ENCODE measurements around the gene H6PD. TPM values are rescaled to one million over a fixed set of nuclear protein-coding genes. Genes with fewer than 3 reads are reported as not detected.
A peak's percentile ranks its signal among the peaks of the same experiment; 100 is the strongest.

The H6PD gene
- total RNA-seq, 2 experiments from 2014 or later, result 9.7 to 10.2 TPM

GRCh38 chr1:9196129-9197040, 38.2 kb upstream of the H6PD start:
- peak; percentile 45 for ATAC-seq
- Mint-ChIP-seq H3K9me3 (ENCODE audit: insufficient read depth) (no peaks in the 10 kb centered on the region), H3K27ac (no peak overlapping the region), H3K36me3 (ENCODE audit: low read depth) (no peaks in the 10 kb centered on the region), H3K4me3 (no peak overlapping the region), H3K4me1 (ENCODE audit: low read depth) (peaks cover 11% of the 10 kb centered on the region), H3K27me3 (ENCODE audit: low read depth) (peaks cover 52% of the 10 kb centered on the region)
- POLR2A ChIA-PET, result interaction anchor here (0.8 kb wide), 1 partner anchor 483 kb away, joined by 4 read pairs; no protein-coding TSS in a partner anchor
- peak; percentile 69 for DNase-seq
- CTCF ChIA-PET, result interaction anchor here (0.6 to 4.0 kb wide), 24 partner anchors 12 to 316 kb away, joined by 3 to 44 read pairs (median 4); no protein-coding TSS in a partner anchor

- ChIA-PET CTCF (interaction anchor here (1.0 to 4.0 kb wide), 16 partner anchors 16 to 317 kb away, joined by 3 to 44 read pairs (median 4); no protein-coding TSS in a partner anchor), POLR2A (interaction anchor here (0.8 kb wide), 1 partner anchor 482 kb away, joined by 4 read pairs; no protein-coding TSS in a partner anchor)
- Mint-ChIP-seq H3K36me3 (ENCODE audit: low read depth) (no peaks in the 10 kb centered on the region), H3K4me1 (ENCODE audit: low read depth) (peaks cover 20% of the 10 kb centered on the region), H3K4me3 (no peak overlapping the region), H3K9me3 (ENCODE audit: insufficient read depth) (no peaks in the 10 kb centered on the region), H3K27me3 (ENCODE audit: low read depth) (peaks cover 61% of the 10 kb centered on the region), H3K27ac (no peak overlapping the region)
- DNase-seq (no peak), ATAC-seq (no peak)
These were observed 37.1 kb upstream of the H6PD start for GRCh38 chr1:9197186-9198099.

- ATAC-seq, result no peak
These were observed 35.8 kb upstream of the H6PD start for GRCh38 chr1:9198538-9199361.

GRCh38 chr1:9200441-9200840, 34.1 kb upstream of the H6PD start:
- peaks cover 72% of the 10 kb centered on the region for H3K27me3 Mint-ChIP-seq (ENCODE audit: low read depth)
- no peak overlapping the region for H3K27ac Mint-ChIP-seq
- POLR2A ChIA-PET, result interaction anchor here (1.1 kb wide), 1 partner anchor 34 kb away, joined by 3 read pairs; the partner anchor contains the start of gene H6PD
- no peaks in the 10 kb centered on the region for H3K9me3 Mint-ChIP-seq (ENCODE audit: insufficient read depth)
- DNase-seq, result no peak
- peaks cover 38% of the 10 kb centered on the region for H3K4me1 Mint-ChIP-seq (ENCODE audit: low read depth)
- no peaks in the 10 kb centered on the region for H3K36me3 Mint-ChIP-seq (ENCODE audit: low read depth)
- no peak overlapping the region for H3K4me3 Mint-ChIP-seq
- no peak for ATAC-seq
- CTCF ChIA-PET, result interaction anchor here (0.8 to 2.3 kb wide), 6 partner anchors 18 to 211 kb away, joined by 3 to 13 read pairs (median 8); no protein-coding TSS in a partner anchor

More at GRCh38 chr1:9198538-9199361, 35.8 kb upstream of the H6PD start:
- no peaks in the 10 kb centered on the region for H3K9me3 Mint-ChIP-seq (ENCODE audit: insufficient read depth)
- no peaks in the 10 kb centered on the region for H3K36me3 Mint-ChIP-seq (ENCODE audit: low read depth)
- no peak overlapping the region for H3K4me3 Mint-ChIP-seq
- ChIA-PET CTCF (interaction anchor here (1.8 kb wide), 1 partner anchor 56 kb away, joined by 7 read pairs; no protein-coding TSS in a partner anchor), POLR2A (no interaction called here)
- DNase-seq, result no peak
- H3K27ac Mint-ChIP-seq, result no peak overlapping the region
- H3K27me3 Mint-ChIP-seq (ENCODE audit: low read depth), result peaks cover 63% of the 10 kb centered on the region
- H3K4me1 Mint-ChIP-seq (ENCODE audit: low read depth), result peaks cover 33% of the 10 kb centered on the region

GRCh38 chr1:9201401-9202239, 33.0 kb upstream of the H6PD start:
- DNase-seq, result peak; percentile 42

GRCh38 chr1:9202240-9202870, 32.2 kb upstream of the H6PD start:
- H3K27ac Mint-ChIP-seq, result no peak overlapping the region
- peaks cover 84% of the 10 kb centered on the region for H3K27me3 Mint-ChIP-seq (ENCODE audit: low read depth)
- ChIA-PET CTCF (interaction anchor here (0.7 to 2.3 kb wide), 5 partner anchors 15 to 197 kb away, joined by 3 to 13 read pairs (median 4); no protein-coding TSS in a partner anchor), POLR2A (no interaction called here)
- H3K4me1 Mint-ChIP-seq (ENCODE audit: low read depth), result peaks cover 35% of the 10 kb centered on the region
- no peak for ATAC-seq
- no peaks in the 10 kb centered on the region for H3K9me3 Mint-ChIP-seq (ENCODE audit: insufficient read depth)
- H3K4me3 Mint-ChIP-seq, result no peak overlapping the region
- no peaks in the 10 kb centered on the region for H3K36me3 Mint-ChIP-seq (ENCODE audit: low read depth)
- no peak for DNase-seq

More at GRCh38 chr1:9201401-9202239, 33.0 kb upstream of the H6PD start:
- H3K9me3 Mint-ChIP-seq (ENCODE audit: insufficient read depth), result no peaks in the 10 kb centered on the region
- H3K27me3 Mint-ChIP-seq (ENCODE audit: low read depth), result peaks cover 82% of the 10 kb centered on the region
- no peaks in the 10 kb centered on the region for H3K36me3 Mint-ChIP-seq (ENCODE audit: low read depth)
- peaks cover 35% of the 10 kb centered on the region for H3K4me1 Mint-ChIP-seq (ENCODE audit: low read depth)
- ATAC-seq, result no peak
- CTCF ChIA-PET, result interaction anchor here (0.7 to 2.3 kb wide), 8 partner anchors 14 to 197 kb away, joined by 3 to 13 read pairs (median 5); no protein-coding TSS in a partner anchor
- POLR2A ChIA-PET, result interaction anchor here (1.1 kb wide), 1 partner anchor 33 kb away, joined by 3 read pairs; the partner anchor contains the start of gene H6PD
- H3K27ac Mint-ChIP-seq, result no peak overlapping the region
- H3K4me3 Mint-ChIP-seq, result peak overlapping the region; percentile 25

GRCh38 chr1:9203511-9203982, 31.0 kb upstream of the H6PD start:
- Mint-ChIP-seq H3K27ac (no peak overlapping the region), H3K9me3 (ENCODE audit: insufficient read depth) (no peaks in the 10 kb centered on the region), H3K27me3 (ENCODE audit: low read depth) (peaks cover 79% of the 10 kb centered on the region), H3K4me3 (no peak overlapping the region), H3K4me1 (ENCODE audit: low read depth) (peaks cover 35% of the 10 kb centered on the region), H3K36me3 (ENCODE audit: low read depth) (no peaks in the 10 kb centered on the region)
- ATAC-seq (peak; percentile 38), DNase-seq (peak; percentile 45)
- ChIA-PET CTCF (no interaction called here), POLR2A (no interaction called here)

- H3K9me3 Mint-ChIP-seq (ENCODE audit: insufficient read depth), result no peaks in the 10 kb centered on the region
- H3K4me1 Mint-ChIP-seq (ENCODE audit: low read depth), result peaks cover 35% of the 10 kb centered on the region
- ChIA-PET POLR2A (no interaction called here), CTCF (no interaction called here)
- H3K4me3 Mint-ChIP-seq, result peak overlapping the region; percentile 8
- DNase-seq (no peak), ATAC-seq (no peak)
- no peak overlapping the region for H3K27ac Mint-ChIP-seq
- peaks cover 74% of the 10 kb centered on the region for H3K27me3 Mint-ChIP-seq (ENCODE audit: low read depth)
- H3K36me3 Mint-ChIP-seq (ENCODE audit: low read depth), result no peaks in the 10 kb centered on the region
These were observed 30.3 kb upstream of the H6PD start for GRCh38 chr1:9204156-9204720.

- no peak overlapping the region for H3K4me3 Mint-ChIP-seq
- H3K36me3 Mint-ChIP-seq (ENCODE audit: low read depth), result no peaks in the 10 kb centered on the region
- peaks cover 50% of the 10 kb centered on the region for H3K27me3 Mint-ChIP-seq (ENCODE audit: low read depth)
- ChIA-PET POLR2A (no interaction called here), CTCF (no interaction called here)
- H3K4me1 Mint-ChIP-seq (ENCODE audit: low read depth), result peaks cover 21% of the 10 kb centered on the region
- DNase-seq, result no peak
- no peak overlapping the region for H3K27ac Mint-ChIP-seq
- no peaks in the 10 kb centered on the region for H3K9me3 Mint-ChIP-seq (ENCODE audit: insufficient read depth)
- ATAC-seq, result no peak
These were observed 27.5 kb upstream of the H6PD start for GRCh38 chr1:9207086-9207485.

Measured in activated CD8-positive, alpha-beta T cell treated with anti-CD3 and anti-CD28 coated beads, Interleukin-2, amount 10 ng/mL, durations not matched to agents 7 days and 5 days (primary cell).